Measurements from ENCODE around the gene USP35.

DNA sequence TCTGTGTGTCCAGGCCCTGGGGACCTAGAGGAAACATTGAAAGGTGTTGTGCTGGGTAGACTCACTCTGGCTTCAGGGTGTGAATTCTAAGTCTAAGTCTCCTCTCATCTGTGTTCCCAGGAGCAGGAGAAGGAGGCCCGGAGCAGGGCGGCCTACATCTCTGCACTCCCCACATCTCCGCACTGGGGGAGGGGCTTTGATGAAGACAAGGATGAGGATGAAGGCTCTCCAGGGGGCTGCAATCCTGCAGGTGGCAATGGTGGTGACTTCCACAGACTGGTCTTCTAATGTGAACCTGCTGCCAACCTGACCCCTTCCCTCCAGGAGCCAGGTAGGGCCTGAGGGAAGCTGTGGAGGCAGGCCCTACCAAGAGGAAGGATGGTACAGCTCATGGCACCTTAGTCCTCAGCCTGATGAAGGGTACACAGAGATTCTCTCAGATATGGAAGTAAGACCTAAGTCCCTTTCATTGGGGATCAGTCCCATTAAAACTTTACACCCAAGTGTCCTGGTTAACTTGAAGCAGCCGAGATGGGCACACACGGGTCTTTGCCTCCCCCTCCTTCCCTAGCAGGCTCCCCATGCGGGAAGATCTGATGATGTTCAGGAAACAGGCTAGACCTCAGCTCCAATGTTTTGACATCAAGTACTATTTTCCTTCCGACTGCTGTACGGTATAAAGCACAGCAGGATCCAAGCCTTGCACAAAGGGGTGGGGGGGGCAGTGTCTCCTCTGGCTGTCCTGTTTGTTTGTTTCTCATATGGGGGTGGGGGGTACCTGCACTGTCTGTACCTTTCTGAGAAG, 25.0 kb downstream of the USP35 start:
- TF ChIP-seq, protein P1, sequence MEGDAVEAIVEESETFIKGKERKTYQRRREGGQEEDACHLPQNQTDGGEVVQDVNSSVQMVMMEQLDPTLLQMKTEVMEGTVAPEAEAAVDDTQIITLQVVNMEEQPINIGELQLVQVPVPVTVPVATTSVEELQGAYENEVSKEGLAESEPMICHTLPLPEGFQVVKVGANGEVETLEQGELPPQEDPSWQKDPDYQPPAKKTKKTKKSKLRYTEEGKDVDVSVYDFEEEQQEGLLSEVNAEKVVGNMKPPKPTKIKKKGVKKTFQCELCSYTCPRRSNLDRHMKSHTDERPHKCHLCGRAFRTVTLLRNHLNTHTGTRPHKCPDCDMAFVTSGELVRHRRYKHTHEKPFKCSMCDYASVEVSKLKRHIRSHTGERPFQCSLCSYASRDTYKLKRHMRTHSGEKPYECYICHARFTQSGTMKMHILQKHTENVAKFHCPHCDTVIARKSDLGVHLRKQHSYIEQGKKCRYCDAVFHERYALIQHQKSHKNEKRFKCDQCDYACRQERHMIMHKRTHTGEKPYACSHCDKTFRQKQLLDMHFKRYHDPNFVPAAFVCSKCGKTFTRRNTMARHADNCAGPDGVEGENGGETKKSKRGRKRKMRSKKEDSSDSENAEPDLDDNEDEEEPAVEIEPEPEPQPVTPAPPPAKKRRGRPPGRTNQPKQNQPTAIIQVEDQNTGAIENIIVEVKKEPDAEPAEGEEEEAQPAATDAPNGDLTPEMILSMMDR (IDR thresholded peaks at IDR 0.05), result no peak
- TF ChIP-seq POLR2A (IDR thresholded peaks at IDR 0.05), result no peak

All from Peyer's patch (tissue), 4 donors.